GM12878 (cell line): ENCODE results near the gene FAM53B. TPM values are rescaled to one million over a fixed set of nuclear protein-coding genes. Genes with fewer than 3 reads are reported as not detected.

ENCODE experiments used
- BCL11A ChIP-seq: IDR thresholded peaks from 2 replicates; pipeline ENCODE4 v1.6.1; 2011; ENCODE audit warnings: low read depth, low read length
- CEBPB ChIP-seq, 2 experiments: fragments of 150-350 bp in 1 of 2; IDR thresholded peaks; 2 replicates each; pipeline ENCODE4 v1.6.1; 2012 to 2014; ENCODE audit warnings: low read depth in 2 of 2, low read length in 2 of 2, borderline replicate concordance in 1 of 2, inconsistent platforms in 1 of 2
- CHD2 ChIP-seq: IDR thresholded peaks from 2 replicates; pipeline ENCODE4 v1.6.1; 2011; ENCODE audit warnings: low read depth, low read length, improper control_type of control experiment, borderline replicate concordance
- DPF2 ChIP-seq: fragments of 450-650 bp; IDR thresholded peaks from 2 replicates; pipeline ENCODE4 v1.6.1; 2017; ENCODE audit warnings: mild to moderate bottlenecking
- FOXM1 ChIP-seq: IDR thresholded peaks from 2 replicates; pipeline ENCODE4 v1.6.1; 2012; ENCODE audit warnings: low read depth, mild to moderate bottlenecking, inconsistent platforms, low read length, moderate library complexity
- HCFC1 ChIP-seq: fragments of 150-350 bp; IDR thresholded peaks from 2 replicates; pipeline ENCODE4 v1.6.1; 2014; ENCODE audit warnings: low read length
- MTA3 ChIP-seq: IDR thresholded peaks from 2 replicates; pipeline ENCODE4 v1.6.1; 2012; ENCODE audit warnings: low read length, inconsistent platforms, borderline replicate concordance
- NBN ChIP-seq: fragments of 450-650 bp; IDR thresholded peaks from 2 replicates; pipeline ENCODE4 v1.6.1; 2016
- NFIC ChIP-seq: IDR thresholded peaks from 2 replicates; pipeline ENCODE4 v1.6.1; 2012; ENCODE audit warnings: low read depth, mild to moderate bottlenecking, inconsistent platforms, low read length, moderate library complexity
- RUNX3 ChIP-seq: IDR thresholded peaks from 2 replicates; pipeline ENCODE4 v1.6.1; 2012; ENCODE audit warnings: low read length, inconsistent platforms
- TAF1 ChIP-seq: IDR thresholded peaks from 2 replicates; pipeline ENCODE4 v1.6.1; 2011; ENCODE audit warnings: mild to moderate bottlenecking, low read depth, low read length, borderline replicate concordance
- TCF7 ChIP-seq: IDR thresholded peaks from 2 replicates; pipeline ENCODE4 v1.6.1; 2014; ENCODE audit warnings: antibody characterized with exemption, borderline replicate concordance
- ZNF24 ChIP-seq: fragments of 450-650 bp; IDR thresholded peaks from 2 replicates; pipeline ENCODE4 v1.6.1; 2017; ENCODE audit warnings: antibody characterized with exemption, mild to moderate bottlenecking
- polyA plus RNA-seq, 11 experiments: library from polyadenylated mRNA; depleted of rRNA in 4 of 11; unstranded in 6 of 11; stranded (reverse) in 5 of 11; fragments of >200 nt; fragmentation: Nextera tagmentation in 4 of 11; fragmentation: Illumina TruSeq in 1 of 11; extraction: Ambion mirVana in 4 of 11; extraction: Trizol in 1 of 11; gene quantifications; 1 replicate in 1 of 11; 2 replicates in 10 of 11; pipeline versions ENCODE4 v1.2.1 to v1.2.3, GENCODE V29; 2011 to 2016; ENCODE audit warnings: inconsistent platforms in 2 of 11, missing spikeins in 2 of 11, low read depth in 1 of 11
- total RNA-seq, 4 experiments: library from RNA; depleted of rRNA in 3 of 4; stranded (reverse); fragments of >200 nt in 3 of 4; fragmentation: Illumina TruSeq in 1 of 4; extraction: Trizol in 1 of 4; gene quantifications; 2 replicates each; pipeline versions ENCODE4 v1.2.1 to v1.2.3, GENCODE V29; 2013 to 2021
- TF ChIP-seq, protein P1 (sequence below): IDR thresholded peaks from 2 replicates; pipeline ENCODE4 v1.6.1; 2011; ENCODE audit warnings: low read depth, low read length, improper control_type of control experiment, borderline replicate concordance
- TF ChIP-seq, protein P2 (sequence below): fragments of 150-350 bp; IDR thresholded peaks from 2 replicates; pipeline ENCODE4 v1.6.1; 2016; ENCODE audit warnings: low read depth, low read length
- TF ChIP-seq, protein P3 (sequence below): fragments of 450-650 bp; IDR thresholded peaks from 2 replicates; pipeline ENCODE4 v1.6.1; 2017; ENCODE audit warnings: mild to moderate bottlenecking, low read depth, inconsistent platforms; ENCODE audit not compliant: poor library complexity, severe bottlenecking
- TF ChIP-seq, protein P4 (sequence below): IDR thresholded peaks from 2 replicates; pipeline ENCODE4 v1.6.1; 2012; ENCODE audit warnings: low read depth, low read length, improper control_type of control experiment
- TF ChIP-seq, protein P5 (sequence below): fragments of 450-650 bp; IDR thresholded peaks from 2 replicates; pipeline ENCODE4 v1.6.1; 2016; ENCODE audit warnings: mild to moderate bottlenecking

FAM53B gene
- total and polyA plus RNA-seq, 10 of the 15 experiments (the other 5 are each of a cell fraction or from before 2014, with no cell fraction given) = 0.05 to 26.3 (median 8.1) TPM

DNA sequence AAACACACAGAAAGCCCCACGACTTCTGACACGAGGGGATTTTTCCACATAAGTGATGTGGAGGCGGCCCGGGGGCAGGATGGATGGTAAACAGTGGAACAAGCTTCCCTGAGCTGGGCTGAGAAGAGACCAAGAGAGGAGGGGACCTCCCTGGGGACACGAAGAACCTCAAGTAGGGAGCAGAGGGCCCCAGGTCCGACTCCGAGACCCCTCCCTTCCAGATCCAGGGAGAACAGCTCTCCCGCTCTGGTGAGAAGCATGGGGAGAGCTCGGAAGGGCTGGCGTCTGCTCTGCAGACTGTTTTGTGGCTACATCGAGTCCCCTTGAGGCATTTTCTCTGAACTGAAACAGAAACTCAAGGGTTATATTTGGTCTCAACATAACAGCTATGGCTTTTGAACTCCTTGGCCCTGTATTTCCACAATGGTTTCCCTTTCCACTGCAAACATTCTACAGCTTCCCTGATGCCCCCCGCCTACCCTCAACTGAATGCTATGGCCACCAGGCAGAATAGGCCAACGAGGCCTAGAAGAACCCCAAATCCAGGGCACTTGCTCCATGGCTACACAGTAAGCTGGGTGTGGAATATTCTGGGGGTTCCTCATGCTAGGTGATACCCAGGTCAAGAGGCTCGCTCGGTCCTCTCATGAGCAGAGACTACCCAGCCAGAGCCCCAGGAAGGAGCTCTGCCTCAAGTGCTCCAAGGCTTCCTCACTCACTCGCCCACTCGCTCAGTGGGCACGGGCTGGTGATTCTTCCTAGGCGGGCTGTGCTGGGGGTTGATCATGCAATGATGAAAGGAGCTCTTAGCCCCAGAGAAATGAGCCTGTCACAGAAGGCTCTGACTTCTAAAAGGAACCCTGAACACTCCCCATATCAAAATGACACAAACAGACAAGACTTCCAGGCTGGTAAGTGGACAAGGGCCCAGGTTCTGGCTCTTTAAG, 47.5 kb downstream of the FAM53B start (continued):
- TF ChIP-seq, protein P1, sequence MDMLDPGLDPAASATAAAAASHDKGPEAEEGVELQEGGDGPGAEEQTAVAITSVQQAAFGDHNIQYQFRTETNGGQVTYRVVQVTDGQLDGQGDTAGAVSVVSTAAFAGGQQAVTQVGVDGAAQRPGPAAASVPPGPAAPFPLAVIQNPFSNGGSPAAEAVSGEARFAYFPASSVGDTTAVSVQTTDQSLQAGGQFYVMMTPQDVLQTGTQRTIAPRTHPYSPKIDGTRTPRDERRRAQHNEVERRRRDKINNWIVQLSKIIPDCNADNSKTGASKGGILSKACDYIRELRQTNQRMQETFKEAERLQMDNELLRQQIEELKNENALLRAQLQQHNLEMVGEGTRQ = no peak
- TF ChIP-seq CHD2 (0 out of 2 replicates have a peak, but pooled peaks have one; percentile 43), MTA3 (peak; percentile 32; the same call in 1 of the 2 replicates), NBN (peak; percentile 69; the same call in 1 of the 2 replicates), CEBPB (IDR thresholded peaks at IDR 0.05; ENCODE audit: borderline replicate concordance in 1 of 2, low read depth in 2 of 2, low read length in 2 of 2) (no peak), RUNX3 (peak; percentile 84), ZNF24 (no peak), TCF7 (no peak), FOXM1 (no peak), NFIC (peak; percentile 52; the same call in 1 of the 2 replicates), HCFC1 (no peak), DPF2 (peak; percentile 82; the same call in 1 of the 2 replicates), BCL11A (no peak), TAF1 (0 out of 2 replicates have a peak, but pooled peaks have one; percentile 46)
- TF ChIP-seq, protein P2, sequence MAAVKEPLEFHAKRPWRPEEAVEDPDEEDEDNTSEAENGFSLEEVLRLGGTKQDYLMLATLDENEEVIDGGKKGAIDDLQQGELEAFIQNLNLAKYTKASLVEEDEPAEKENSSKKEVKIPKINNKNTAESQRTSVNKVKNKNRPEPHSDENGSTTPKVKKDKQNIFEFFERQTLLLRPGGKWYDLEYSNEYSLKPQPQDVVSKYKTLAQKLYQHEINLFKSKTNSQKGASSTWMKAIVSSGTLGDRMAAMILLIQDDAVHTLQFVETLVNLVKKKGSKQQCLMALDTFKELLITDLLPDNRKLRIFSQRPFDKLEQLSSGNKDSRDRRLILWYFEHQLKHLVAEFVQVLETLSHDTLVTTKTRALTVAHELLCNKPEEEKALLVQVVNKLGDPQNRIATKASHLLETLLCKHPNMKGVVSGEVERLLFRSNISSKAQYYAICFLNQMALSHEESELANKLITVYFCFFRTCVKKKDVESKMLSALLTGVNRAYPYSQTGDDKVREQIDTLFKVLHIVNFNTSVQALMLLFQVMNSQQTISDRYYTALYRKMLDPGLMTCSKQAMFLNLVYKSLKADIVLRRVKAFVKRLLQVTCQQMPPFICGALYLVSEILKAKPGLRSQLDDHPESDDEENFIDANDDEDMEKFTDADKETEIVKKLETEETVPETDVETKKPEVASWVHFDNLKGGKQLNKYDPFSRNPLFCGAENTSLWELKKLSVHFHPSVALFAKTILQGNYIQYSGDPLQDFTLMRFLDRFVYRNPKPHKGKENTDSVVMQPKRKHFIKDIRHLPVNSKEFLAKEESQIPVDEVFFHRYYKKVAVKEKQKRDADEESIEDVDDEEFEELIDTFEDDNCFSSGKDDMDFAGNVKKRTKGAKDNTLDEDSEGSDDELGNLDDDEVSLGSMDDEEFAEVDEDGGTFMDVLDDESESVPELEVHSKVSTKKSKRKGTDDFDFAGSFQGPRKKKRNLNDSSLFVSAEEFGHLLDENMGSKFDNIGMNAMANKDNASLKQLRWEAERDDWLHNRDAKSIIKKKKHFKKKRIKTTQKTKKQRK = no peak
- TF ChIP-seq, protein P3, sequence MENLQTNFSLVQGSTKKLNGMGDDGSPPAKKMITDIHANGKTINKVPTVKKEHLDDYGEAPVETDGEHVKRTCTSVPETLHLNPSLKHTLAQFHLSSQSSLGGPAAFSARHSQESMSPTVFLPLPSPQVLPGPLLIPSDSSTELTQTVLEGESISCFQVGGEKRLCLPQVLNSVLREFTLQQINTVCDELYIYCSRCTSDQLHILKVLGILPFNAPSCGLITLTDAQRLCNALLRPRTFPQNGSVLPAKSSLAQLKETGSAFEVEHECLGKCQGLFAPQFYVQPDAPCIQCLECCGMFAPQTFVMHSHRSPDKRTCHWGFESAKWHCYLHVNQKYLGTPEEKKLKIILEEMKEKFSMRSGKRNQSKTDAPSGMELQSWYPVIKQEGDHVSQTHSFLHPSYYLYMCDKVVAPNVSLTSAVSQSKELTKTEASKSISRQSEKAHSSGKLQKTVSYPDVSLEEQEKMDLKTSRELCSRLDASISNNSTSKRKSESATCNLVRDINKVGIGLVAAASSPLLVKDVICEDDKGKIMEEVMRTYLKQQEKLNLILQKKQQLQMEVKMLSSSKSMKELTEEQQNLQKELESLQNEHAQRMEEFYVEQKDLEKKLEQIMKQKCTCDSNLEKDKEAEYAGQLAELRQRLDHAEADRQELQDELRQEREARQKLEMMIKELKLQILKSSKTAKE = peak; percentile 82
- TF ChIP-seq, protein P4, sequence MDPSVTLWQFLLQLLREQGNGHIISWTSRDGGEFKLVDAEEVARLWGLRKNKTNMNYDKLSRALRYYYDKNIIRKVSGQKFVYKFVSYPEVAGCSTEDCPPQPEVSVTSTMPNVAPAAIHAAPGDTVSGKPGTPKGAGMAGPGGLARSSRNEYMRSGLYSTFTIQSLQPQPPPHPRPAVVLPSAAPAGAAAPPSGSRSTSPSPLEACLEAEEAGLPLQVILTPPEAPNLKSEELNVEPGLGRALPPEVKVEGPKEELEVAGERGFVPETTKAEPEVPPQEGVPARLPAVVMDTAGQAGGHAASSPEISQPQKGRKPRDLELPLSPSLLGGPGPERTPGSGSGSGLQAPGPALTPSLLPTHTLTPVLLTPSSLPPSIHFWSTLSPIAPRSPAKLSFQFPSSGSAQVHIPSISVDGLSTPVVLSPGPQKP = no peak
- TF ChIP-seq, protein P5, sequence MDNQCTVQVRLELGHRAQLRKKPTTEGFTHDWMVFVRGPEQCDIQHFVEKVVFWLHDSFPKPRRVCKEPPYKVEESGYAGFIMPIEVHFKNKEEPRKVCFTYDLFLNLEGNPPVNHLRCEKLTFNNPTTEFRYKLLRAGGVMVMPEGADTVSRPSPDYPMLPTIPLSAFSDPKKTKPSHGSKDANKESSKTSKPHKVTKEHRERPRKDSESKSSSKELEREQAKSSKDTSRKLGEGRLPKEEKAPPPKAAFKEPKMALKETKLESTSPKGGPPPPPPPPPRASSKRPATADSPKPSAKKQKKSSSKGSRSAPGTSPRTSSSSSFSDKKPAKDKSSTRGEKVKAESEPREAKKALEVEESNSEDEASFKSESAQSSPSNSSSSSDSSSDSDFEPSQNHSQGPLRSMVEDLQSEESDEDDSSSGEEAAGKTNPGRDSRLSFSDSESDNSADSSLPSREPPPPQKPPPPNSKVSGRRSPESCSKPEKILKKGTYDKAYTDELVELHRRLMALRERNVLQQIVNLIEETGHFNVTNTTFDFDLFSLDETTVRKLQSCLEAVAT = no peak
